Gastrocnemius medialis (tissue), 4 donors: ENCODE data around the gene C17orf78.

ENCODE experiments used
- POLR2A ChIP-seq, 2 donors: fragments of 450-650 bp; IDR thresholded peaks; one replicate each; pipeline ENCODE4 v1.6.1; 2017; ENCODE audit warnings: antibody characterized with exemption in 2 of 2, mild to moderate bottlenecking in 2 of 2, moderate library complexity in 2 of 2
- TF ChIP-seq, protein P1 (sequence below), 5 experiments: fragments of 450-650 bp in 3 of 5; fragments of 200-600 bp in 2 of 5; sonication (generic) in 2 of 5; IDR thresholded peaks in 4 of 5; conservative IDR thresholded peaks in 1 of 5; 1 replicate in 4 of 5; 2 replicates in 1 of 5; pipeline ENCODE4 v1.5.1; 2016 to 2019; ENCODE audit warnings: antibody characterized with exemption in 5 of 5, mild to moderate bottlenecking in 3 of 5, moderate library complexity in 3 of 5

DNA sequence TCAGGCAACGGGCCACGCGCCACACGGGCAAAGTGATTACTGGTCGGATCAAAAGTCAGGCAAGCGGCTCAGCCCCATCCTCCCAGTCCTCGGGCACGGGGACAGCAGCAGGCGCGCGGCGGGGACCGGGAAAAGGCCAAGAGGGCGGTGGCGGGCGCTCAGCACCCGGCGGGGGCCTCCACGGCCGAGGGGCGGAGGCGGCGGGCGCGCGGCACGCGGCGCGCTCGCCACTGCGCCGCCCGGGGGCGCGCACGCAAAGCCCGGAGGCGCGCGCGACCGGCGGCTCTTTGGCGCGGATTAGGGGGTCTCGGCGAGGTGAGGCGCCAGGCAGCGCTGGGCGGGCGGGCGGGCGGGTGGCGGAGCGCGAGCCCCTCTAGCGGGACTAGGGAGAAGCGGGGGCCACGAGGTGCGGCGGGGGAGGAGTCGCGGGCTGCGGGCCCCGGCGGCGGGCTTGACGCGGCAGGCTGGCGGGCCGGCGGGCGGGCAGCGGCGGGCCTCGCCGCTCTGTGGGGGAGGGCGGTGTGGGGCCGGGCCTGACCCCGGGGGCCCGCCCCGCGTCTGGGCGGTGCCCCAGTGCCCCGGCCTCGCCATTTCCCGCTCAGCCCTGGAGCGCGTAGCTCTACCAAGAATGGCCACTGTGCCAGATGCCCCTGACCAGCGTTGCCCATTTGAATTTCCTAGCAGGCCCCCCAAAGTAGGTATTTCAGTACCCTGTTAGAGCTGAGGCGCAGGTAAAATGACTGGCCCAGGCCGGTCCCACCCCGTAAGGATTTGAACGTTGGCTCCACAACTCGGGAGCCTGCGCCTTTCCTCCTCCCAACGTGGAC, 31.1 kb downstream of the C17orf78 start, which contains the start of the genes ACACA and TADA2A:
- peak; percentile 63 to 69 for TF ChIP-seq POLR2A (IDR thresholded peaks at IDR 0.05)
- TF ChIP-seq, protein P1, sequence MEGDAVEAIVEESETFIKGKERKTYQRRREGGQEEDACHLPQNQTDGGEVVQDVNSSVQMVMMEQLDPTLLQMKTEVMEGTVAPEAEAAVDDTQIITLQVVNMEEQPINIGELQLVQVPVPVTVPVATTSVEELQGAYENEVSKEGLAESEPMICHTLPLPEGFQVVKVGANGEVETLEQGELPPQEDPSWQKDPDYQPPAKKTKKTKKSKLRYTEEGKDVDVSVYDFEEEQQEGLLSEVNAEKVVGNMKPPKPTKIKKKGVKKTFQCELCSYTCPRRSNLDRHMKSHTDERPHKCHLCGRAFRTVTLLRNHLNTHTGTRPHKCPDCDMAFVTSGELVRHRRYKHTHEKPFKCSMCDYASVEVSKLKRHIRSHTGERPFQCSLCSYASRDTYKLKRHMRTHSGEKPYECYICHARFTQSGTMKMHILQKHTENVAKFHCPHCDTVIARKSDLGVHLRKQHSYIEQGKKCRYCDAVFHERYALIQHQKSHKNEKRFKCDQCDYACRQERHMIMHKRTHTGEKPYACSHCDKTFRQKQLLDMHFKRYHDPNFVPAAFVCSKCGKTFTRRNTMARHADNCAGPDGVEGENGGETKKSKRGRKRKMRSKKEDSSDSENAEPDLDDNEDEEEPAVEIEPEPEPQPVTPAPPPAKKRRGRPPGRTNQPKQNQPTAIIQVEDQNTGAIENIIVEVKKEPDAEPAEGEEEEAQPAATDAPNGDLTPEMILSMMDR (IDR thresholded peaks at IDR 0.05 in 4 of 5, conservative IDR thresholded peaks at IDR 0.05 in 1 of 5), result peak in 3 of 5 experiments; percentile 10 to 24 (median 17)
